ENCODE results near the gene BPTF.
"Not testable (repeated sequence)": the region's sequence is repeated elsewhere in the genome, so short reads cannot be mapped to it uniquely, and the experiment has no call there.

Gene BPTF

DNA sequence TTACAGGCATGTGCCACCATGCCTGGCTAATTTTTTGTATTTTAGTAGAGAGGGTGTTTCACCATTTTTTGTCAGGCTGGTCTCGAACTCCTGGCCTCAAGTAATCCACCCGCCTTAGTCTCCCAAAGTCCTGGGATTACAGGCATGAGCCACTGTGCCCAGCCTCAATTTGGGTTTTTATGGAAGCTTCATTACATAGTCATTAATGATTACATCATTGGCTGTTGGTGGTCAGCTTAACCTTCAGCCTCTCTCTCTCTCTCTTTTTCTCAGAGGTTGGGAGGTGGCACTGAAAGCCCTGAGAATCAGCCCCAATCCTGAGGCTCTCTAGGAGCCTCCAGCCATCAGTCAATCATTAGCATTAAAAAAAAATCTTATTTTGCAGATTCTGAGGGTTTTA lies 125.6 kb downstream of the BPTF start:
- DNase-seq (ENCODE audit: low read depth): no peak
- H3K4me3 ChIP-seq (ENCODE audit: low read depth, low read length): no peak overlapping the region
- TF ChIP-seq, protein P1, sequence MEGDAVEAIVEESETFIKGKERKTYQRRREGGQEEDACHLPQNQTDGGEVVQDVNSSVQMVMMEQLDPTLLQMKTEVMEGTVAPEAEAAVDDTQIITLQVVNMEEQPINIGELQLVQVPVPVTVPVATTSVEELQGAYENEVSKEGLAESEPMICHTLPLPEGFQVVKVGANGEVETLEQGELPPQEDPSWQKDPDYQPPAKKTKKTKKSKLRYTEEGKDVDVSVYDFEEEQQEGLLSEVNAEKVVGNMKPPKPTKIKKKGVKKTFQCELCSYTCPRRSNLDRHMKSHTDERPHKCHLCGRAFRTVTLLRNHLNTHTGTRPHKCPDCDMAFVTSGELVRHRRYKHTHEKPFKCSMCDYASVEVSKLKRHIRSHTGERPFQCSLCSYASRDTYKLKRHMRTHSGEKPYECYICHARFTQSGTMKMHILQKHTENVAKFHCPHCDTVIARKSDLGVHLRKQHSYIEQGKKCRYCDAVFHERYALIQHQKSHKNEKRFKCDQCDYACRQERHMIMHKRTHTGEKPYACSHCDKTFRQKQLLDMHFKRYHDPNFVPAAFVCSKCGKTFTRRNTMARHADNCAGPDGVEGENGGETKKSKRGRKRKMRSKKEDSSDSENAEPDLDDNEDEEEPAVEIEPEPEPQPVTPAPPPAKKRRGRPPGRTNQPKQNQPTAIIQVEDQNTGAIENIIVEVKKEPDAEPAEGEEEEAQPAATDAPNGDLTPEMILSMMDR (IDR thresholded peaks at IDR 0.05; ENCODE audit: control insufficient read depth, extremely low read depth, insufficient read depth): no peak

DNA sequence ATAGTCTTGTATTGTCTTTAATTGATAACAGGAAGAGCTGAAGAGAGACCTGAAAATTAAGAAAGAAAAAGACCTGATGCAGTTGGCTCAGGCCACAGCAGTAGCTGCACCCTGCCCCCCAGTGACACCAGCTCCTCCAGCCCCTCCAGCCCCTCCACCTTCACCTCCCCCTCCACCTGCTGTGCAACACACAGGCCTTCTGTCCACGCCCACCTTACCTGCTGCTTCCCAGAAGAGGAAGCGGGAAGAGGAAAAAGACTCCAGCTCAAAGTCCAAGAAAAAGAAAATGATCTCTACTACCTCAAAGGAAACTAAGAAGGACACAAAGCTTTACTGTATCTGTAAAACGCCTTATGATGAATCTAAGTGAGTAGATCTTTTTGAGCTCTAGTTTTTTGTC lies 134.2 kb downstream of the BPTF start:
- H3K4me3 ChIP-seq (ENCODE audit: low read depth, low read length): no peak overlapping the region
- TF ChIP-seq, protein P1 (IDR thresholded peaks at IDR 0.05; ENCODE audit: control insufficient read depth, extremely low read depth, insufficient read depth): no peak
- DNase-seq (ENCODE audit: low read depth): no peak

DNA sequence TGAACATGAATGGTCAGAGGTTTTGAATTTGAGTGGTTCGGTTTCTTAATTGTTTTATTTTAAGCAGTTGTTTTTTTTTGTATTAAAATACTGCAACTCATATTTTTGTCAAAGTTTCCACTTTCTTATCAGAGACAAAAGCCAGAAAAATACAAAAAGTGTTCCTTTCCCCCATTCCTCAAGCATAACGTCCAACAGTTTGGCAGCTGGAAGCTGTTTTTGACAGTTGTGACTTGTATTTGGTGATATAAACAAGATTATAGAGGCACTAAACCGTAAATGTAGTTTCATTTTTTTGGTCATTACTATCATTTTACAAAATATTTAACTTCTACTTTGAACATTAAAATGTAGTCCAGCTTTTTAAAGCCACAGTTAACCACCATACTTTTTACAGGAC lies 135.0 kb downstream of the BPTF start:
- not testable (repeated sequence) for DNase-seq (ENCODE audit: low read depth); H3K4me3 ChIP-seq (ENCODE audit: low read depth, low read length)

DNA sequence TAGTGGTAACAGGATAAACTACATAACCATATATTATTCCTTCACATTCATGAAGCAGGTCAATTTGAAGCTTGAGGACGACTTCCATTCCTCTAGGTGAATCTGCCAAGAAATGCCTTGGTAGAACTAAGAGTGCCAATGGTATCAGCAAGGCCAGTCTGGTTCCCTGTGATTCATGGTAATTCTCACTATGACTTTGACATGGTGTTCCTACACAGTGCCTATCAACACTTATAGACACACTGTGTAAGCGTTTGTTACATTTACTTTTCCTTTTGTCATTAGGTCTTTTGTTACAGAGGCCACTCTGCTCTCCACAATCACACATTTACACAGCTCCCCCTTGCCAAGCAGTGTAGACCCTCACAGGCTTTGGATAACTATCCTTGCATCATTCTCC lies 136.9 kb downstream of the BPTF start:
- DNase-seq (ENCODE audit: low read depth); H3K4me3 ChIP-seq (ENCODE audit: low read depth, low read length): not testable (repeated sequence)

DNA sequence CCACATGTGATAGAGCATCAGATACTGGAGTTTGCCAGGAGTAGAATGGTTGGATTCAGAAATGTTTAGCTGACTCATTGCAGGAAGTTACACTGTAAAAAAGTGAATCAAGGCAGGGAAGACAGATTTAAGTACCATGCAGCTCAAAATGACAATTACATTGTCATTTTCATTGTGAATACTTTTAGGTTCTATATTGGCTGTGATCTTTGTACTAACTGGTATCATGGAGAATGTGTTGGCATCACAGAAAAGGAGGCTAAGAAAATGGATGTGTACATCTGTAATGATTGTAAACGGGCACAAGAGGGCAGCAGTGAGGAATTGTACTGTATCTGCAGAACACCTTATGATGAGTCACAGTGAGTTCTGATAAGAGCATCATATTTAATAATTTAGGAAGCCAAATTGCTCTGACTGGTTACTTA lies 137.9 kb downstream of the BPTF start:
- DNase-seq (ENCODE audit: low read depth): peak; percentile 31
- TF ChIP-seq, protein P1 (IDR thresholded peaks at IDR 0.05; ENCODE audit: control insufficient read depth, extremely low read depth, insufficient read depth): peak; percentile 67
- not testable (repeated sequence) for H3K4me3 ChIP-seq (ENCODE audit: low read depth, low read length)

DNA sequence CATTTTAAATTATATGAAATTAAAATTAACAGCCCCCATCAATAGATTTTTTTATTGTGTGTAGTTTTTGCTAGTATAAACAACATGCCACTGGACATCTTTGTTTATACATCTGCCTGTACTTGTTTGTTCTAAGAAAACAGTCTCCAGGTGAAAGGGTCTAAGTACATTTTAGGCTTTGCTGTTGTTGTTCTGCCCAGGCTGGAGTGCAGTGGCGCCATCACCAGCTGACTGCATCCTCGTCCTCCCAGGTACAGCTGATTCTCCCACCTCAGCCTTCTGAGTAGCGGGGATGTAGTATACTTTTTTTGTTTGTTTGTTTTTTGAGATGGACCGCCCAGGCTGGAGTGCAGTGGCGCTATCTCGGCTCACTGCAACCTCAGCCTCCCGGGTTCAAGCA lies 145.5 kb downstream of the BPTF start:
- H3K4me3 ChIP-seq (ENCODE audit: low read depth, low read length): no peak overlapping the region
- no peak for DNase-seq (ENCODE audit: low read depth)
- TF ChIP-seq, protein P1 (IDR thresholded peaks at IDR 0.05; ENCODE audit: control insufficient read depth, extremely low read depth, insufficient read depth): 0 out of 2 replicates have a peak, but pooled peaks have one; percentile 4

DNA sequence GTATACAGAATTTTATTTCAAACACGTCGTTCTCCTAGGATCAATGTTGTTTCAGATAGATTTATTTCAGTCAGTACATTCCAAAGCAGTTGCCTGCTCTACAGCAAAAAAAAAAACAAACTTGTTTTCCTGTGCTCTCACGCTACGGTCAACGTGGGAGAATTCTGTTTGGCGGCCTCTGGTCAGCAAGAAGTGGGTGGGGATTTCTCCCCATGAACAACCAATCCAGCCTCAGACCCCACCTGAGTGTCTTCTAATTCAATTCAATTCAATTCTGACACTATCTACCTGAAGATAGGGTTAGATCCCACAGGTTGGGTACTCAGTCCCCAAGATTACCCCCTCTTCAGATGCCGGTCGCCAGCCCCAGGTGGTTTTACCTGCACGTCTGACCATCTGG lies 148.9 kb downstream of the BPTF start:
- H3K4me3 ChIP-seq (ENCODE audit: low read depth, low read length): no peak overlapping the region
- no peak for DNase-seq (ENCODE audit: low read depth)
- TF ChIP-seq, protein P1 (IDR thresholded peaks at IDR 0.05; ENCODE audit: control insufficient read depth, extremely low read depth, insufficient read depth): no peak

DNA sequence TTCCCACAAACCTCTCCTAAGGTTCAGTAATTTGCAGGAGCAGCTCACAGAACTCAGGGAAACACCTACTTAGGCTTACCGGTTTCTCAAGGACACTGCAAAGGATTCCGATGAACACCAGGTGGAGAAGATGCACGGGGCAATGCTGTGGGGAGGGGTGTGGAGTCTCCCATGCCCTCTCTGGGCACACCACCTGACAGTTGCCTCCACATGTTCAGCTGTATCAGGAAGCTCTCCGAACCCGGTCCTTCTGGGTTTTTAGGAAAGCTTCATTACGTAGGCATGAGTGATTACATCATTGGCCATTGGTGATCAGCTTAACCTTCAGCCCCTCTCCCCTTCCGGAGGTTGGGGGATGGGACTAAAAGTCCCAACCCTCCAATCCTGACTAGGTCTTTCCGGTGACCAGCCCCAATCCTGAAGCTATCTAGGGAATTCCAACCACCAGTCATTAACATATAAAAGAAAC lies 149.3 kb downstream of the BPTF start:
- TF ChIP-seq, protein P1 (IDR thresholded peaks at IDR 0.05; ENCODE audit: control insufficient read depth, extremely low read depth, insufficient read depth): no peak
- no peak for DNase-seq (ENCODE audit: low read depth)
- no peak overlapping the region for H3K4me3 ChIP-seq (ENCODE audit: low read depth, low read length)

DNA sequence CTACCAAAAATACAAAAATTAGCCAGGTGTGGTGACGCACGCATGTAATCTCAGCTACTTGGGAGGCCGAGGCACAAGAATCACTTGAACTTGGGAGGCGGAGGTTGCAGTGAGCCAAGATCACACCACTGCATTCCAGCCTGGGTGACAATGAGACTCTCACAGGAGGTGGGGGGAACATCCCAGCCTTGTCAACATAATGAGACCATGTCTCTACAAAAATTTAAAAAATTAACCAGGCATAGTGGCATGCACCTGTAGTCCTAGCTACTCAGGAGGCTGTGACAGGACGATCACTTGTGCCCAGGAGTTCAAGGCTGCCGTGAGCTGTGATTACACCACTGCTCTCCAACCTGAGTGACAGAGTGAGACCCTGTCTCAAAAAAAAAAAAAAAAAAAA lies 151.0 kb downstream of the BPTF start:
- not testable (repeated sequence) for DNase-seq (ENCODE audit: low read depth); H3K4me3 ChIP-seq (ENCODE audit: low read depth, low read length)
